OCI-LY7 (cell line): ENCODE measurements around the gene ABCA10. TPM values are rescaled to one million over a fixed set of nuclear protein-coding genes. Genes with fewer than 3 reads are reported as not detected.

ENCODE experiments used
- BruUV-seq: library from RNA; stranded (reverse); fragments of 400-500 nt; replicated peaks from 2 replicates; lab custom pipeline; 2021; lab: Mats Ljungman, UMichigan
- CTCF ChIA-PET: fragments of 300-600 bp; sonication (Branson Sonifier 250); formaldehyde crosslinking; loops from one replicate; lab custom pipeline; 2022; ENCODE audit warnings: antibody characterized with exemption; ENCODE audit not compliant: unreplicated experiment; lab: Charles Lee
- POLR2A ChIA-PET: fragments of 300-600 bp; sonication (Branson Sonifier 250); formaldehyde crosslinking; loops from one replicate; lab custom pipeline; 2022; ENCODE audit warnings: antibody characterized with exemption; lab: Charles Lee
- DNase-seq: peaks from one replicate; pipeline ENCODE4 v3.0.0-alpha.2; 2015; ENCODE audit warnings: low spot score
- H2AFZ ChIP-seq: fragments of 200-600 bp; sonication (generic), shearing (Covaris generic); 2 replicates; pipeline ENCODE4 v1.6.1; 2014; ENCODE audit warnings: mild to moderate bottlenecking, antibody characterized with exemption, low read length, moderate library complexity
- H3K27ac ChIP-seq: fragments of 200-600 bp; sonication (generic); 2 replicates; pipeline ENCODE4 v1.5.1; 2014; ENCODE audit warnings: mixed run types, low read depth, mild to moderate bottlenecking, moderate library complexity, low read length, inconsistent platforms; ENCODE audit not compliant: poor library complexity, severe bottlenecking
- H3K36me3 ChIP-seq: fragments of 200-600 bp; sonication (generic); 2 replicates; pipeline ENCODE4 v1.6.1; 2014; ENCODE audit warnings: mild to moderate bottlenecking, antibody characterized with exemption, low read length, moderate library complexity, mixed read lengths; ENCODE audit not compliant: insufficient read depth
- H3K4me1 ChIP-seq: fragments of 200-600 bp; sonication (generic); 2 replicates; pipeline ENCODE4 v1.5.1; 2014; ENCODE audit warnings: mild to moderate bottlenecking, low read length; ENCODE audit not compliant: insufficient read depth, poor library complexity, severe bottlenecking
- H3K4me2 ChIP-seq: fragments of 200-600 bp; sonication (generic); 2 replicates; pipeline ENCODE4 v1.6.1; 2014; ENCODE audit warnings: mild to moderate bottlenecking, low read length
- H3K4me3 ChIP-seq: fragments of 200-600 bp; sonication (generic); 2 replicates; pipeline ENCODE4 v1.5.1; 2014; ENCODE audit warnings: mild to moderate bottlenecking, low read depth, low read length; ENCODE audit not compliant: poor library complexity, severe bottlenecking
- H3K79me2 ChIP-seq: fragments of 200-600 bp; sonication (generic); 2 replicates; pipeline ENCODE4 v1.6.1; 2016; ENCODE audit warnings: low read depth, mild to moderate bottlenecking, low read length, moderate library complexity, mixed read lengths; ENCODE audit not compliant: insufficient read depth
- H3K9me2 ChIP-seq: fragments of 200-600 bp; sonication (generic); 2 replicates; pipeline ENCODE4 v1.6.1; 2016; ENCODE audit warnings: mild to moderate bottlenecking, low read length, mixed read lengths; ENCODE audit not compliant: insufficient read depth
- H3K9me3 ChIP-seq: fragments of 200-600 bp; sonication (generic); 2 replicates; pipeline ENCODE4 v1.6.1; 2014; ENCODE audit warnings: mild to moderate bottlenecking, mixed run types, low read length, mixed read lengths
- H4K20me1 ChIP-seq: fragments of 200-600 bp; sonication (generic); 2 replicates; pipeline ENCODE4 v1.6.1; 2014; ENCODE audit warnings: mild to moderate bottlenecking, antibody characterized with exemption, low read length, moderate library complexity, mixed read lengths; ENCODE audit not compliant: insufficient read depth
- EZH2phosphoT487 ChIP-seq: fragments of 200-600 bp; sonication (generic); IDR thresholded peaks from 2 replicates; pipeline ENCODE4 v1.6.1; 2018; ENCODE audit warnings: low read depth, borderline replicate concordance, mild to moderate bottlenecking, mixed run types, antibody characterized with exemption, low read length, moderate library complexity, mixed read lengths
- intact Hi-C: fragments of 100-400 bp; cut with micrococcal nuclease; formaldehyde crosslinking; loops from one replicate; pipeline ENCODE4 v1.10.0; 2022; ENCODE audit not compliant: unreplicated experiment
- total RNA-seq, 2 experiments: library from RNA; depleted of rRNA in 1 of 2; stranded (reverse); fragments of >200 nt in 1 of 2; shearing (Covaris generic) in 1 of 2; gene quantifications; 2 replicates each; pipeline ENCODE4 v1.2.3, GENCODE V29; 2014 to 2022
- TF ChIP-seq, protein P1 (sequence below): fragments of 200-600 bp; sonication (generic); conservative IDR thresholded peaks from 2 replicates; pipeline ENCODE4 v1.5.1; 2014; ENCODE audit warnings: mild to moderate bottlenecking, antibody characterized with exemption, low read length, moderate library complexity, mixed read lengths

ABCA10 gene
- total RNA-seq, 2 experiments from 2014 or later = 0.13 TPM; not detected in 1

DNA sequence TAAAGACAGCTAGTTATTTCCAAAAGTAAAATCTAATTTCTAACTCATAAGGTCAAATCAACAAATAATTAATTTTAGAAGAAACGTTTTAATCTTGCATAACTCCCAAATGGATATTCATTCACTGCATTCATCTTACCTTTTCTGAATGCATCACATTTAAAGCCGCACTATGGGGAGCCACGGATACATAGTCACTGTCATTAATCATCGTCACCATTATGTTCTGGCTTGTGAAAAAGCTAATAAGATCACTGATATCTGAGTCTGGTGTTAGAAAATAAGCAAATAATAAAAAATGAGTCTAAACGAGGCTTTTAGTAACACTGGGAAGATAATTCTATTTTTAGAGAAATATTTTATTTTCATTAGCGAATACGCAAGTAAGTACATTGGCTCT is 42.4 kb upstream of the ABCA10 start:
- no peak overlapping the region for H3K4me2 ChIP-seq
- BruUV-seq = no TSS peak
- no peak overlapping the region for H2AFZ ChIP-seq
- no peaks in the 10 kb centered on the region for H3K36me3 ChIP-seq
- no peak for DNase-seq
- TF ChIP-seq EZH2phosphoT487 = no peak
- TF ChIP-seq, protein P1, sequence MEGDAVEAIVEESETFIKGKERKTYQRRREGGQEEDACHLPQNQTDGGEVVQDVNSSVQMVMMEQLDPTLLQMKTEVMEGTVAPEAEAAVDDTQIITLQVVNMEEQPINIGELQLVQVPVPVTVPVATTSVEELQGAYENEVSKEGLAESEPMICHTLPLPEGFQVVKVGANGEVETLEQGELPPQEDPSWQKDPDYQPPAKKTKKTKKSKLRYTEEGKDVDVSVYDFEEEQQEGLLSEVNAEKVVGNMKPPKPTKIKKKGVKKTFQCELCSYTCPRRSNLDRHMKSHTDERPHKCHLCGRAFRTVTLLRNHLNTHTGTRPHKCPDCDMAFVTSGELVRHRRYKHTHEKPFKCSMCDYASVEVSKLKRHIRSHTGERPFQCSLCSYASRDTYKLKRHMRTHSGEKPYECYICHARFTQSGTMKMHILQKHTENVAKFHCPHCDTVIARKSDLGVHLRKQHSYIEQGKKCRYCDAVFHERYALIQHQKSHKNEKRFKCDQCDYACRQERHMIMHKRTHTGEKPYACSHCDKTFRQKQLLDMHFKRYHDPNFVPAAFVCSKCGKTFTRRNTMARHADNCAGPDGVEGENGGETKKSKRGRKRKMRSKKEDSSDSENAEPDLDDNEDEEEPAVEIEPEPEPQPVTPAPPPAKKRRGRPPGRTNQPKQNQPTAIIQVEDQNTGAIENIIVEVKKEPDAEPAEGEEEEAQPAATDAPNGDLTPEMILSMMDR = no peak
- no peaks in the 10 kb centered on the region for H4K20me1 ChIP-seq
- no peaks in the 10 kb centered on the region for H3K79me2 ChIP-seq
- POLR2A ChIA-PET = interaction anchor here (0.6 to 1.2 kb wide), 4 partner anchors 43 to 235 kb away, joined by 3 to 4 read pairs (median 3); no protein-coding TSS in a partner anchor
- H3K4me1 ChIP-seq = no peaks in the 10 kb centered on the region
- intact Hi-C loops = no loop called here
- CTCF ChIA-PET = no interaction called here
- H3K9me3 ChIP-seq = no peaks in the 10 kb centered on the region
- H3K4me3 ChIP-seq = no peak overlapping the region
- no peak overlapping the region for H3K27ac ChIP-seq
- H3K9me2 ChIP-seq = no peaks in the 10 kb centered on the region

DNA sequence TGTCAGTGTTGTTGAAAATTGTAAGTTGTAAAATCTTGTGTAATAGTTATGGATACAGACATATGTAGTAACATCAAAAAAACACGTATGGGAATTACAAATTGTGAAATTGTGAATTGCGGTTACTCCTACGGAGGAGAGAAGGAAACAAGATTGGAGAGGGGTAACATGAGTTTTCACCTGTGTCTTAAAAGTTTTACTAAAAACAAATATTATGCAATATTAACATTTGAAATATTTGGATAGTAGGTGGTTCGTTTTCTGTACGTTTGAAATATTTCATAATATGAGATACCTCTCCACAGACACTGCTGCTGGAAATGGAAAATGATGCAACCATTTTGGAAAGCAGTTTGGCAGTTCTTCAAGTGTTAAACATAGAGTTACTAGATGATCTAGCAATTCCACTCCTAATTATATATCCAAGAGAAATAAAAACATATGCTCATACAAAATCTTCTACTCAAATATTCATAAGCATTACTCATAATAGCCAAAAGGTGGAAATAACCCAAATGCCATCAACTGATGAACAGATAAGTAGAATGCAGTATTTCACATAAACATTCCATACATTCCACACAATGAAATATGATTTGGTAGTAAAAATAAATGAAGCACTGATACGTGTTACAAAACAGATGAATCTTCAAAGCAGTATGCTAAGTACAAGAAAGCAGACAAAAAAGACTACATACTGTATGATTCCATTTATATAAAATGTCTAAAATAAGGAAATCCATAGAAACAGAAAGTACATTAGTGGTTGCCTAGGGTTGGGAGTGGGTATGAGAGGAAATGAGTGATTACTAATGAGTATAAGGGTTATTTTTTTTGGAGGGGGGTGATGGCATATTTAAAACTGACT is 40.7 kb upstream of the ABCA10 start:
- Histone ChIP-seq H3K4me3 (no peak overlapping the region), H3K4me2 (no peak overlapping the region), H3K9me2 (0 out of 2 replicates have a peak, but pooled peaks cover 5% of the 10 kb centered on the region), H3K79me2 (no peaks in the 10 kb centered on the region), H3K4me1 (no peaks in the 10 kb centered on the region), H3K27ac (no peak overlapping the region), H3K9me3 (no peaks in the 10 kb centered on the region), H2AFZ (no peak overlapping the region), H3K36me3 (no peaks in the 10 kb centered on the region), H4K20me1 (no peaks in the 10 kb centered on the region)
- POLR2A ChIA-PET = no interaction called here
- intact Hi-C loops = no loop called here
- no peak for DNase-seq
- TF ChIP-seq, protein P1 = no peak
- TF ChIP-seq EZH2phosphoT487 = no peak
- CTCF ChIA-PET = no interaction called here
- BruUV-seq = no TSS peak

DNA sequence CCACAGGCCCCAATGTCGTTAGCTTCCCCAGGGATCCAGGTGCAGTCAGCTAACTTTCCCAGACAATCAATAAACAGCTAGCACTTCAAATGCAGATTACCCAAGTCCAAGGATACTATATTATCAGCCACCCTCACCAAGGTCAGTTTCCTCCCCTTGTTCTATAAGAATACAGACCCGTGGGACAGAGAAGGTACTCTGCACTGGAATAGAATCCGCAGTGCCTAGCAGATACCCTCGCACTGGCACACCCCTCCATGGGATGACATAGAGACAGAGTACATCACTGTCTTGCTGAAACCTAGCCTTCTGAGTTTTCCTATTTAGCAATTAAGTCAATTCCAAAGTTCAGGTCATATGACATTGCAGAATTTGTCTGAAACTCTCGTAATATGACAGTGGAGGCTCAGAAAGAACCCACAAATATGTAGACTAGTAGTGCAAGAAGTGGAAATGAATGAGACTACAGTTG is 40.0 kb upstream of the ABCA10 start:
- intact Hi-C loops = no loop called here
- H2AFZ ChIP-seq = no peak overlapping the region

More for the DNA sequence above, 40.0 kb upstream of the ABCA10 start:
- no peaks in the 10 kb centered on the region for H3K36me3 ChIP-seq
- ChIA-PET CTCF (no interaction called here), POLR2A (no interaction called here)
- no peak overlapping the region for H3K4me3 ChIP-seq
- H3K79me2 ChIP-seq = no peaks in the 10 kb centered on the region
- H3K9me3 ChIP-seq = no peaks in the 10 kb centered on the region
- no peak for TF ChIP-seq EZH2phosphoT487
- TF ChIP-seq, protein P1 = no peak
- no peaks in the 10 kb centered on the region for H3K4me1 ChIP-seq
- 0 out of 2 replicates have a peak, but pooled peaks cover 5% of the 10 kb centered on the region for H3K9me2 ChIP-seq
- no peak overlapping the region for H3K27ac ChIP-seq
- H4K20me1 ChIP-seq = no peaks in the 10 kb centered on the region
- no peak for DNase-seq
- H3K4me2 ChIP-seq = no peak overlapping the region
- no TSS peak for BruUV-seq
